Measurements from ENCODE around the gene TP73. TPM values are rescaled to one million over a fixed set of nuclear protein-coding genes. Genes with fewer than 3 reads are reported as not detected.
A peak's percentile ranks its signal among the peaks of the same experiment; 100 is the strongest.

The TP73 gene
- total and polyA plus RNA-seq, 5 experiments from 2014 or later = 0.04 to 0.06 TPM; not detected in 3

- DNase-seq = peak in 1 of 10 donors; percentile 60
- Mint-ChIP-seq H3K4me3 (peak overlapping the region in 8 of 10 donors; percentile 24 to 77 (median 62)), H3K27me3 (no peaks in the 10 kb centered on the region), H3K27ac (peak overlapping the region in 4 of 10 donors; percentile 10 to 71 (median 32)), H3K36me3 (no peaks in the 10 kb centered on the region), H3K4me1 (peaks cover 9 to 29% (median 22%) of the 10 kb centered on the region in 4 donors), H3K9me3 (no peaks in the 10 kb centered on the region)
- no peak for ATAC-seq
- POLR2A ChIA-PET = interaction anchor here (1.0 to 1.3 kb wide), 2 partner anchors 21 to 22 kb away, joined by 3 to 4 read pairs; partner anchors contain the start of gene LRRC47
These were observed 121.4 kb downstream of the TP73 start for GRCh38 chr1:3773572-3774275.

GRCh38 chr1:3774276-3774945 lies 122.1 kb downstream of the TP73 start:
- ATAC-seq (no peak), DNase-seq (peak in 1 of 10 donors; percentile 57)
- Mint-ChIP-seq H3K36me3 (peaks cover 0 to 3% (median 0%) of the 10 kb centered on the region in 3 donors), H3K4me1 (peaks cover 9 to 29% (median 22%) of the 10 kb centered on the region in 4 donors), H3K27ac (peak overlapping the region in 1 of 10 donors; percentile 8), H3K9me3 (no peaks in the 10 kb centered on the region), H3K4me3 (no peak overlapping the region), H3K27me3 (no peaks in the 10 kb centered on the region)
- POLR2A ChIA-PET = interaction anchor here (1.0 to 1.3 kb wide), 2 partner anchors 20 to 22 kb away, joined by 3 to 4 read pairs; partner anchors contain the start of gene LRRC47

- DNase-seq (peak in 1 of 10 donors; percentile 62), ATAC-seq (no peak)
- Mint-ChIP-seq H3K9me3 (no peaks in the 10 kb centered on the region), H3K36me3 (peaks cover 3 to 9% (median 5%) of the 10 kb centered on the region in 3 donors), H3K27me3 (no peaks in the 10 kb centered on the region), H3K4me3 (no peak overlapping the region), H3K4me1 (peaks cover 9 to 29% (median 22%) of the 10 kb centered on the region in 4 donors), H3K27ac (peak overlapping the region in 1 of 10 donors; percentile 43)
- POLR2A ChIA-PET = interaction anchor here (1.3 kb wide), 1 partner anchor 21 kb away, joined by 4 read pairs; the partner anchor contains the start of gene LRRC47
These were observed 122.7 kb downstream of the TP73 start for GRCh38 chr1:3774946-3775489.

- peak overlapping the region in 3 of 10 donors; percentile 5 to 39 (median 11) for H3K4me3 Mint-ChIP-seq
These were observed 123.3 kb downstream of the TP73 start for GRCh38 chr1:3775490-3776230.

GRCh38 chr1:3776231-3776961 lies 124.1 kb downstream of the TP73 start:
- H3K9me3 Mint-ChIP-seq = no peaks in the 10 kb centered on the region
- no peak for ATAC-seq
- H3K36me3 Mint-ChIP-seq = peaks cover 4 to 22% (median 15%) of the 10 kb centered on the region in 3 donors
- no peaks in the 10 kb centered on the region for H3K27me3 Mint-ChIP-seq
- H3K4me3 Mint-ChIP-seq = peak overlapping the region in 2 of 10 donors; percentile 40 to 60
- DNase-seq = no peak
- POLR2A ChIA-PET = interaction anchor here (0.7 to 1.0 kb wide), 2 partner anchors 20 to 123 kb away, joined by 3 to 4 read pairs; partner anchors contain the start of genes C1orf174 and LRRC47
- peak overlapping the region in 4 of 10 donors; percentile 10 to 48 (median 23) for H3K27ac Mint-ChIP-seq
- H3K4me1 Mint-ChIP-seq = peaks cover 9 to 26% (median 18%) of the 10 kb centered on the region in 4 donors

More at GRCh38 chr1:3775490-3776230, 123.3 kb downstream of the TP73 start:
- POLR2A ChIA-PET = interaction anchor here (0.7 to 1.0 kb wide), 2 partner anchors 21 to 124 kb away, joined by 3 to 4 read pairs; partner anchors contain the start of genes C1orf174 and LRRC47
- DNase-seq (peak; percentile 20 to 70 (median 39)), ATAC-seq (peak; percentile 20 to 40)
- Mint-ChIP-seq H3K9me3 (no peaks in the 10 kb centered on the region), H3K4me1 (peaks cover 9 to 28% (median 22%) of the 10 kb centered on the region in 4 donors), H3K27ac (peak overlapping the region in 3 of 10 donors; percentile 38 to 44 (median 43)), H3K36me3 (peaks cover 4 to 15% (median 10%) of the 10 kb centered on the region in 3 donors), H3K27me3 (no peaks in the 10 kb centered on the region)

- Mint-ChIP-seq H3K9me3 (no peaks in the 10 kb centered on the region), H3K4me1 (peaks cover 6 to 21% (median 12%) of the 10 kb centered on the region in 4 donors), H3K36me3 (peaks cover 4 to 30% (median 20%) of the 10 kb centered on the region in 3 donors), H3K27me3 (no peaks in the 10 kb centered on the region), H3K27ac (peak overlapping the region in 2 of 10 donors; percentile 48 to 66), H3K4me3 (no peak overlapping the region)
- DNase-seq (peak in 1 of 10 donors; percentile 57), ATAC-seq (no peak)
- POLR2A ChIA-PET = no interaction called here
These were observed 124.8 kb downstream of the TP73 start for GRCh38 chr1:3777078-3777547.

GRCh38 chr1:3777647-3778589 lies 125.6 kb downstream of the TP73 start:
- DNase-seq (peak in 1 of 10 donors; percentile 55), ATAC-seq (no peak)
- no peaks in the 10 kb centered on the region for H3K9me3 Mint-ChIP-seq
- POLR2A ChIA-PET = no interaction called here
- peaks cover 4 to 36% (median 20%) of the 10 kb centered on the region in 3 donors for H3K36me3 Mint-ChIP-seq
- H3K27ac Mint-ChIP-seq = peak overlapping the region in 1 of 10 donors; percentile 5
- H3K4me3 Mint-ChIP-seq = no peak overlapping the region
- H3K27me3 Mint-ChIP-seq = no peaks in the 10 kb centered on the region
- H3K4me1 Mint-ChIP-seq = peaks cover 6 to 20% (median 12%) of the 10 kb centered on the region in 4 donors

GRCh38 chr1:3778590-3779264 lies 126.4 kb downstream of the TP73 start:
- Mint-ChIP-seq H3K27ac (no peak overlapping the region), H3K4me3 (no peak overlapping the region), H3K36me3 (peaks cover 4 to 44% (median 20%) of the 10 kb centered on the region in 3 donors), H3K4me1 (peaks cover 4 to 15% (median 10%) of the 10 kb centered on the region in 4 donors), H3K27me3 (no peaks in the 10 kb centered on the region), H3K9me3 (no peaks in the 10 kb centered on the region)
- POLR2A ChIA-PET = no interaction called here
- peak in 1 of 10 donors; percentile 54 for DNase-seq
- ATAC-seq = no peak

GRCh38 chr1:3779265-3779911 lies 127.1 kb downstream of the TP73 start:
- ATAC-seq = no peak
- H3K27me3 Mint-ChIP-seq = no peaks in the 10 kb centered on the region
- H3K27ac Mint-ChIP-seq = peak overlapping the region in 1 of 10 donors; percentile 56
- DNase-seq = peak in 1 of 10 donors; percentile 53
- H3K4me3 Mint-ChIP-seq = no peak overlapping the region
- POLR2A ChIA-PET = no interaction called here
- H3K36me3 Mint-ChIP-seq = peaks cover 4 to 50% (median 24%) of the 10 kb centered on the region in 3 donors
- H3K4me1 Mint-ChIP-seq = peaks cover 4 to 15% (median 10%) of the 10 kb centered on the region in 4 donors
- H3K9me3 Mint-ChIP-seq = no peaks in the 10 kb centered on the region
